ENCODE data around the gene SCRN2.

Gene SCRN2

DNA sequence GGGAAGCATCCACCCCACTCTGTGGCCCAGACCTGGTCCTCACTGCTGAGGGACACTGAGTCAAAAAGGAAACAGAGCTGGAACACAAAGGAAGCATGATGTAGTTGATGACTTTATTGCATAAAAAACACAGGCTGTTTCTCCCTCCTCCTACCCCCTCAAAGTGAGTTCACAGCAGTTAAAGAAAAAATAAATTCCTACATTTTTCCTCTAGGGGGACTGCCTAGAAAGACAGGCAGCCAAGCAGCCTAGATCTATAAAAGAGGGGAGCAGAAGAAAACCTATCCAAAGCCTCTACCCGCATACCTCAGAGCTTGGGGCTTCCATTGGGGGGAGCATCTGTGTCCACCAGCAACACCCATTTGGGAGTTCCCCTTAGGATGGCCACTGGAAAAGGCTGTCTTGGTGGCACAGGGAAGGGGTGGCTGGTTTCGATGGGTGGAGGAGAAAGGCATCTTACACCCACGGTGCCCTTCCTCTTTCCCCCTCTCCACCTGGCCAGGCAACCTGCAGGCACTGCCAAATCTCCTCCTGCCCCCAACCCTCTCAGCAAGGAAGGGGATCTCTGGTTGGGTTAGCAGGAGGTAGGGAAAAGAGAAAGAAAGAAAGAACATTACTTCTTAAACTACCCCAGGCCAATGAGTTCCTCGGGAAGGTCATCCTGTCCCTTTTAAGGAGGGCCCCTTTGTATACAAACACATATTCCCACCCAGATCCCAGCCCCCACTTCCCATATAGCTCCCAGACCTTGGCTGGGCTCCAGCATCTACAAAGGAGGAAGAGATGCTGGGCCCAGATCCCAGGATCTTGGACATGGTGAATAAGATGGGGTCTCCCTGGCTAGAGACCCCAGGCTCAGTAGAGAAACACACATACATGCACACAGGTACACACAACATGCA lies 4.0 kb upstream of the SCRN2 start:
- DNase-seq = no peak

DNA sequence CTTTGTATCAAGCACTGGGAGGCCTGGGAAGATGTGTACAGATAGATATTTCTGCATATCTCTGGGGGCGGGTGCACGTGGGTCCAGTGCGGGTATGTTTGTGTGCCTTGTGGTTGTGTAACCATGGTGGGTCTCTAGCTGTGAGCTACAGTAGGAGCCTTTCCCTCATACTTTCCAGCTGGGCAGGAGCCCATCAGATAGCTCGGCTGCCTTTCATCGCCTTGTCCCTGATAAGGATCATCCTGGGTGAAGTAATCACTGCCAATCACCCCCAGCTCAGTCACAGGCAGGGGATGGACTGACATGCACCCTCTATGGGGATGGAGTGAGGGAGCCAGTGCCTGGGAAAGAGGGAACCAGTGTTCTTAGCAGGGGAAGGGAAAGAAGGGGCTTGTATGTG lies 3.2 kb upstream of the SCRN2 start:
- no peak for DNase-seq

GRCh38 chr17:47843391-47843730 lies 2.3 kb upstream of the SCRN2 start:
- no peak for DNase-seq

DNA sequence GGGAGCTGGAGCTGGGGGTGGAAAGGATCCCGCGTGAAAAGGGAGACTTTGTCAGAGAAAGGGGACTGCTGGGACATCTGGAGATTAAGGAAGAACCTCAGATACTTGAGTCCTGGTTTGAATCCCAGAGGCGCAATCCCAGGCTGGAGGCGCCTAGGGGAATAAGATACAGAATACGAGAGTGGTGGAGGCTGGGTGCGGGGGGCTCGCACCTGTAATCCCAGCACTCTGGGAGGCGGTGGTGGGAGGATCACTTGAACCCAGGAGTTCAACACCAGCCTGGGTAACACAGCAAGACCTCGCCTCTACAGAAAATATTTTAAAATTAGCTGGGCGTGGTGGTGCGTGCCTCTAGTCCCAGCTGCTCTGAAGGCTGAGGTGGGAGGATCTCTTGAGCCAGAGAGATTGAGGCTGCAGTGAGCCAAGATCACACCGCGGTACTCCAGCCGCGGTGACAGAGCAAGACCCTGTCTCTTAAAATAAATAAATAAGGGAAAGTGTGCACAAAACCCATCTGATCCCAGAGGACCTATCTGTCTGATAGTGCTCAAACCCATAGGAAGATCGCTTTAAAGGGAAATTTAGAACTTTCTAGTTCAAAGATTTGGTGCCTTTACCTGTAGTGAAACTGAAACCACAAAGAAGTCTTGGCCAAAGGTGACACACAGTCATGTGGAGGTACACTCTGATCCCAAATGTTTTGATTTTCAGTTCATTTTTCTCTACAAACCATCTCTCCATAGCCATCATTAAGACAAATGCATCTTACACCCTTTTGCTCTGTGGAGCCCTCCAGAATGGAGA lies 617 bp upstream of the SCRN2 start:
- no peak for DNase-seq

GRCh38 chr17:47840001-47840741 lies 902 bp downstream of the SCRN2 start:
- no peak for DNase-seq

DNA sequence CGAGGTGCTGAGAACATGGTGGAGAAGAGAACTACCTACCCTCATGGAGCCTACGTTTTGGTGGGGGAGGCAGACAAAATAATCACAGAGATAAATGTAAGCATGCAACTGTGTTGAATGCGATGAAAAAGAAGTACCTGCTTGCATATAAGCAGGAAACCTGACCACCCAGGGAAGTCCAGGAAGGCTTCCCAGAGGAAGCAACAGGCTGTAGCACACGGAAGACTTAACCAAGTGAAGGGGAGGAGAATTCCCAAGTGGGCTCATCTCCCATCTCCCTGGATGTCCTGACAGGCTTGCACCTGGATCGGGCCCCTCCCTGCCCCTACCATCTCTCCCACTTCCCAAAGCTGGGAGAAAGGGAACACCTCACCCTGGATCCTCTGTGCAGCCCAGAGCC lies 2.0 kb downstream of the SCRN2 start:
- DNase-seq = no peak

DNA sequence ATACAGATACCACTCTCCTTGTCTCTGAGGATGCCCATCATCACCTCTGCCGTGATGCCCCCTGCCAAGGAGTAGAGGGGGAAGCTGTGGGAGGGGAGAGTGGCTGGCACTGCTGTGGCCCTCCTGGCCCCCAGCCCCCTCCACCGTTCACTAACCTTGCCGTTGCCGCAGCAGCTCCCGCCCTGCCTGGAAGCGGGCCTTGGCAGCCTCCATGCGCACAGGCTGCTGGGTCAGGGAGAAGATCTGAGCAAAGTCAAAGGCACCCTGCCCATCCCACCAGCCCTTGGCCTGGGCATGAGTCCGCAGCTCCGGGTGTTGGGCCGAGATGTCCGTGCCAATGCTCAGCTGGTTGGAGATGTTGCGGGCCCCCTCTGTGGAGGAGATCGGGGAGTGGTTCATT lies 2.4 kb downstream of the SCRN2 start:
- DNase-seq = no peak

DNA sequence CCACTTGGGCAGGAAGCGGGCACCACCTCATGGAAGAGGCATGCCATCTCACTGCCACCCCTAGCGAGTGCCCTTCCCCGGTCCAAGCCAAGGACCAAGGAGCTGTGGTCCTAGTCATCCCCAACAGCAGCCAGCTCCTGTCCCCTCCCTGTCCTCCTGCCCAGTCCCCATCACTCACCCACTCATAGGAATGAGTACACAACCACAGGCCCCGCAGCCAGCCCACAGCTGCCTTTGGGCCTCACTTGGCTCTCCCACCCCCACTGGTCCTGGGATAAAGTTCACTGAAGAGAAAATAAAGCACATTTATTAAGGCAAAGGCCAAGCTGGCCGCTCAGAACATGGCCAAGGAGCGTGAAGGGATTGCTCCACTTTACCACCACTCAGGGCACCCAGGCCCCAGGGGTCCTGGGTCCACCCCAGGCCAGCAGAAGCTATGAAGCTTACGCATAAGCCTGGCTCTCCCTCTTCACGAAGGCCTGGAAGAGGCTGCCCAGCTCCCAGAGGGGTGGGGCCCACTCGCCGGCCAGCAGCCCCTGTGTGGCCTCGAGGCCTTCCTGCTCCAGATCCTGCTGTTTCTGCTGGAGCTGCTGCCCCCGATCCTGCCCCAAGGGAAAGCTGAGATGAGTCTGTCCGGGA lies 3.6 kb downstream of the SCRN2 start:
- no peak for DNase-seq

- DNase-seq = no peak
These were observed 4.5 kb downstream of the SCRN2 start for GRCh38 chr17:47836601-47837000.

DNA sequence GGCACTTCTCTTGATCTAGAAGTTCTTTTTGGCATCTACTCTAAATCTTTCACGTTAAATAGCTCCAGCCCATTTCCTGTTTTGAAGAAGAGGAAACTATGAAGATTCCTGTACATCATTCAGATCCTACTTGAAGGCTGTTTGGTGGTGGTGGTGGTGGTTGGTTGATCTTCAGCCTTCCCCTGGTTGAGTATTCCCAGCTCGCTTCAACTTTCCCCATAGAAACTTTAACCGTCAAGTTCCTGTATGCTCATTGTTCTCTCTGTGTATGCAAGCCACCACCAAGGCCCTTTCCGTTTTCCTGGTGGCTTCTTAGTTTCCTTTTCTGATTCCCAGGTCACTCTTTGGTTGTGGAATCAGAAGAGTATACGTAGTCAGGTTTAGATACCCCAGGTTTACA lies 6.3 kb downstream of the SCRN2 start:
- no peak for DNase-seq

- no peak for DNase-seq
These were observed 9.1 kb downstream of the SCRN2 start for GRCh38 chr17:47831934-47832327.

DNA sequence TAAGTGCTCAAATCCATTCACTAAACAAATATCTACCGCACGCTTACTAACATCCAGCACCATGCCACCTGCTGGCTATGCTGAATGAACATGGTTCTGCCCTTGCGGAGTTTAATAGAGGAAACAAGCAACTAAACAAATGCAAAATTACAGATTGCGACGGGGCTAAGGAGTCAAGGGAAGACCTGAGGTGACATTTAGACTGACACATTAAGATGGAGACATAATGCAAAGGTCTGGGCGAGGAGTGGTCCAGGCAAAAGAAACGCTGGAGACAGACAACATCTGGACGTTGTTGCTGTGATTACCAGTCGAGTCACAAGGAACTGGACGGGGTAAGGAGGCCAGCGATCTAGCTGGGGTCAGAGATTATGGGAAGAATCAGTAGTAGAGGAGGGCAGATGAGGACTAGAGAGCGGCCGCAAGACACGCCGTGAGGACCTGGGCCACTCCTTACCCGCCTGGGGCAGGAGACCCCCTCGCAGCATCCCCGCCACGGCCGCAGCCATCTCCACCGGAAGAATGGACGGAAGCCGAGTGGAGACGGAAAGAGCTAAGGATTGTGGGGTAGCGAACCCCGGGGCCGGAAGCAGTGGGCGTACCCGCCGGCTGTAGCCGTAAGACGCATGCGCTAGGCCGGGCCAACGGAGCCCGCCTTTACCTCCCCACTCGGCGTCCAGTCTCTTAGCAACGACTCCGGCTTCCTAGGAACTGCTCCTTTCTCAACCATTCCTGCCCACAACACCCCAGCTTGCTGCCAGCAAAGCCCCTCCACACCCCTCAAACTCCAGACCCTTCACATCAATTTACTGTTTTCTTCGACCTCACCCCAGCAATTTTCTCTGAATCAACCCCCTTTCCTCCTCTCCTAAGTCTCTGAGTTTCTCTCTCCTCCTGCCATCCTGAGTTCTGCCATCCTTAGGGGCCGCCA lies 9.8 kb downstream of the SCRN2 start, which contains the start of the genes LRRC46 and MRPL10:
Gene LRRC46 (plus strand): TSS at position 668 of the 931 bp plus-strand sequence. CDS start 320 bp downstream, outside the sequence.
Gene MRPL10 (minus strand): TSS at position 539 of the 931 bp plus-strand sequence. CDS start 30 bp downstream, at position 509.
- peak; percentile 89 for DNase-seq

- no peak for DNase-seq
These were observed 10.6 kb downstream of the SCRN2 start for GRCh38 chr17:47830396-47831002.

DNA sequence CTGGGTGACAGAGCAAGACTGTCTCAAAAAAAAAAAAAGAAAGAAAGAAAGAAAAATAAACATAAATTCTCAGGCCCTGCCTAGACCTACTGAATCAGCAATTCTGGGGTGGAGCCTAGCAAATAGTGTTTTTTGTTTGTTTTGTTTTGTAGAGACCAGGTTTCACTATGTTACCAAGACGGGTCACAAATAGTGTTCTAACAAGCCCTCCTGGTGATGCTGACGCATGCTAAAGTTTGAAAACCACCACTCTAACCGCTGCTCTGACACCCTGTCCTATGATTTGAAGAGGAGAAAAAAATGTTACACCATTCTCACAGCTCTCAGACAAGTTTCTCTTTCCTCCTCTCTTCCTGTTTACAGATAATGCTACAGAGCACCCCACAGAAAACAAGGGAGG lies 11.2 kb downstream of the SCRN2 start:
- no peak for DNase-seq

- DNase-seq = no peak
These were observed 17.6 kb downstream of the SCRN2 start for GRCh38 chr17:47823519-47823918.

GRCh38 chr17:47822785-47823184 lies 18.3 kb downstream of the SCRN2 start:
- DNase-seq = no peak

DNA sequence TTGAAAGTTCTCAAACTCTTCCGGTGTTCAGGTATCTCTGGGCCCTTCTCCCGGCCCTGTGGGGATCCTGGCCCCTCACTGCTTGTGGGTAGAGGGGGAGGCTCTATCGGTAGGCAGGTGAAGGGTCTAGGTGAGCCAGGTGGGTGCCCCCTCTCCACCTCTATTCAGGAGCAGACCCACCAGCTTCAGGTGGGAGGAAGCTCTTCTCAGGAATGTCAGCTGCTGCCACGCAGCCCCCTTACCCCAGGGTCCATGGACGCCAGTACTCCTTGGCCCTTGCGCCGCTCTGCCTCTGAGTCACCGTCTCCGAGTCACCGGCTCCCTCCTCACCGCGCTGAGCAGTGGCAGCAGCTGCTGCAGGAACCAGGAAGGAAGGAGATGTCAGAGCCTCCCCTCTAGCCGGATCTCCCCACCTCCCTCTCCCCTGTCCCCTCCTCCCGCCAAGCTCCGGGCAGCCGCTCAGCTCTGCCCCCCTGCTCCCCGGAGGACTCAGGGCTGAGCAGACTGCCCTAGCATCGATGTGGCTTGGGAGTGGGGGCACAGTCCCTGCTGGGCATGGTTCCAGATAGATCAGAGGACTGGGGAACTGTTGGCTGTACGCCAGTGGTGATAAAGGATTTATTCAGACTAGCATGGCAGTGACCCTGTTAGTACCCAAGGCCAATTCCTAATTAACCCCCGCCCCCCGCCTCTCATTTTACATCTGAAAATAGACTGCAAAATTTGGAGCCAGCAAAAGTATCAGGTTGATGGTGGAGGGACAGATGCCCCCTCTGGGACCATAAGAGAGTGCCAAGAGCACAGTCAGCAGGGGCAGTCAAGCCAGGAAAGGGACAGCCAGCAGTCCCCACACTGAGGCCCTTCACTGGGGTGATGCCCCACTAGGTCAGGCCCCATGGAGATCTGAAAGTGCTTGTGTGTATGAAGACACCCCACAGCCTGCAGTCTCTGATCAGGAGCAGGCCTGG lies 19.4 kb downstream of the SCRN2 start, which contains the start of gene OSBPL7:
Gene OSBPL7 (minus strand): TSS at position 371 of the 968 bp plus-strand sequence. CDS start 1,516 bp downstream, outside the sequence.
- DNase-seq = peak; percentile 78

DNA sequence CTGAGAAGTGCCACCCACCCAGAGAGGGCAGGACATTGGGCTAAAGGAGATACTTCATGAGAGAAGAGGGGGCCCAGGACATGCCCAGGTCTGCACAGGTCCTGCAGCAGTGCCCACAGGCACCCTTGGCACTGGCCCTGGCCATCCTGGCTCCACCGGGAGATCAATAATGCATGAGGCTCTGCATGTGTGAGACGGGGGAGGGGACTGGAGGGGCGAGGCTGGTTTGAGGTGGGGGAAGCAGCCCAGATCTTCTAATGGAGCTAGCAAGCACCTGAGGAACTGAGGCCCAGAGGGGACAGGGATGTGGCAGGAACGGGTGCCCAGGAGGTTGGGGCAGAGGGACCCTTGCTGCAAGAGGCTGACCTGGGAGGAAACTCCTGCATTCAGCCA lies 20.0 kb downstream of the SCRN2 start:
- no peak for DNase-seq

DNA sequence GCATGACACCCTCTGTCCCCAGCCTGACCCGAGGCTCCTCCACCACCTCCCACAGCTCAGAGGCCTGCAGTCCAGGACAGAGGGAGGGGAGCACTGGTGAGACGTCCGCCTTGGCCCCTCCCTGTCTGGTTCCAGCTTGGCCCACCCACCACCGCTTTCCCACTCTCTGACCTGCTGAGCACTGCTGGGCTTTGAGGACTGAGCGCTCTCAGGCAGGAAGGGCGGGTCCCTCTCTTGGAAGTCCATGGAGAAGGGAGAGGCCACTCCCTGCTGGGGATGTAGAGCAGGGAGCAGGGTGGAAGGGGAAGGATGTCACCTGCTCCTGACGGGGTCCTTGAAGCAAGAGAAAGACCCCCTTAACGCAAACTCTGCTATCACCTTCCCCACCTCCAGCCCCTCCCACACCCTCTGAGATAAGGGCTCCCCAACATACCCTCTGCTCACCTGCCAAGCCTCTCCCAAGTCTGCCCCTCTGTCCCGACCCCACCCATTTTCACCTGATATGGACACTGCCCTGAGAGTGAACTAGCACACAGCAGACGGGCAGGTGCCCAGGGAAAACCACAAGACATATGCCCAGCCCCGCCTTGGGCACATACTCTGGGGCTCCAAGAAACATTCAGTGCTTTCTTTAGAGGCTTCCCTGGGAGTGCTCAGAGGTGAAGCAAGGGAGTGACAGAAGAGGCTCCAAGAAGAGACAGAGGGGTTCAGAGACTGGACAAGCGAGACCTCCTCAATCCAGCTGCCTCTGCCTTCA lies 20.9 kb downstream of the SCRN2 start:
- no peak for DNase-seq
